OCI-LY7 (cell line): ENCODE results near the gene ARHGEF16. TPM values are rescaled to one million over a fixed set of nuclear protein-coding genes. Genes with fewer than 3 reads are reported as not detected.

ENCODE experiments used
- BruUV-seq: library from RNA; stranded (reverse); fragments of 400-500 nt; replicated peaks from 2 replicates; lab custom pipeline; 2021; lab: Mats Ljungman, UMichigan
- CTCF ChIA-PET: fragments of 300-600 bp; sonication (Branson Sonifier 250); formaldehyde crosslinking; loops from one replicate; lab custom pipeline; 2022; ENCODE audit warnings: antibody characterized with exemption; ENCODE audit not compliant: unreplicated experiment; lab: Charles Lee
- POLR2A ChIA-PET: fragments of 300-600 bp; sonication (Branson Sonifier 250); formaldehyde crosslinking; loops from one replicate; lab custom pipeline; 2022; ENCODE audit warnings: antibody characterized with exemption; lab: Charles Lee
- DNase-seq: peaks from one replicate; pipeline ENCODE4 v3.0.0-alpha.2; 2015; ENCODE audit warnings: low spot score
- H2AFZ ChIP-seq: fragments of 200-600 bp; sonication (generic), shearing (Covaris generic); 2 replicates; pipeline ENCODE4 v1.6.1; 2014; ENCODE audit warnings: mild to moderate bottlenecking, antibody characterized with exemption, low read length, moderate library complexity
- H3K27ac ChIP-seq: fragments of 200-600 bp; sonication (generic); 2 replicates; pipeline ENCODE4 v1.5.1; 2014; ENCODE audit warnings: mixed run types, low read depth, mild to moderate bottlenecking, moderate library complexity, low read length, inconsistent platforms; ENCODE audit not compliant: poor library complexity, severe bottlenecking
- H3K36me3 ChIP-seq: fragments of 200-600 bp; sonication (generic); 2 replicates; pipeline ENCODE4 v1.6.1; 2014; ENCODE audit warnings: mild to moderate bottlenecking, antibody characterized with exemption, low read length, moderate library complexity, mixed read lengths; ENCODE audit not compliant: insufficient read depth
- H3K4me1 ChIP-seq: fragments of 200-600 bp; sonication (generic); 2 replicates; pipeline ENCODE4 v1.5.1; 2014; ENCODE audit warnings: mild to moderate bottlenecking, low read length; ENCODE audit not compliant: insufficient read depth, poor library complexity, severe bottlenecking
- H3K4me2 ChIP-seq: fragments of 200-600 bp; sonication (generic); 2 replicates; pipeline ENCODE4 v1.6.1; 2014; ENCODE audit warnings: mild to moderate bottlenecking, low read length
- H3K4me3 ChIP-seq: fragments of 200-600 bp; sonication (generic); 2 replicates; pipeline ENCODE4 v1.5.1; 2014; ENCODE audit warnings: mild to moderate bottlenecking, low read depth, low read length; ENCODE audit not compliant: poor library complexity, severe bottlenecking
- H3K79me2 ChIP-seq: fragments of 200-600 bp; sonication (generic); 2 replicates; pipeline ENCODE4 v1.6.1; 2016; ENCODE audit warnings: low read depth, mild to moderate bottlenecking, low read length, moderate library complexity, mixed read lengths; ENCODE audit not compliant: insufficient read depth
- H3K9me2 ChIP-seq: fragments of 200-600 bp; sonication (generic); 2 replicates; pipeline ENCODE4 v1.6.1; 2016; ENCODE audit warnings: mild to moderate bottlenecking, low read length, mixed read lengths; ENCODE audit not compliant: insufficient read depth
- H3K9me3 ChIP-seq: fragments of 200-600 bp; sonication (generic); 2 replicates; pipeline ENCODE4 v1.6.1; 2014; ENCODE audit warnings: mild to moderate bottlenecking, mixed run types, low read length, mixed read lengths
- H4K20me1 ChIP-seq: fragments of 200-600 bp; sonication (generic); 2 replicates; pipeline ENCODE4 v1.6.1; 2014; ENCODE audit warnings: mild to moderate bottlenecking, antibody characterized with exemption, low read length, moderate library complexity, mixed read lengths; ENCODE audit not compliant: insufficient read depth
- CTCF ChIP-seq: fragments of 200-600 bp; sonication (generic); conservative IDR thresholded peaks from 2 replicates; pipeline ENCODE4 v1.5.1; 2014; ENCODE audit warnings: mild to moderate bottlenecking, antibody characterized with exemption, low read length, moderate library complexity, mixed read lengths
- EZH2phosphoT487 ChIP-seq: fragments of 200-600 bp; sonication (generic); IDR thresholded peaks from 2 replicates; pipeline ENCODE4 v1.6.1; 2018; ENCODE audit warnings: low read depth, borderline replicate concordance, mild to moderate bottlenecking, mixed run types, antibody characterized with exemption, low read length, moderate library complexity, mixed read lengths
- intact Hi-C: fragments of 100-400 bp; cut with micrococcal nuclease; formaldehyde crosslinking; loops from one replicate; pipeline ENCODE4 v1.10.0; 2022; ENCODE audit not compliant: unreplicated experiment
- total RNA-seq, 2 experiments: library from RNA; depleted of rRNA in 1 of 2; stranded (reverse); fragments of >200 nt in 1 of 2; shearing (Covaris generic) in 1 of 2; gene quantifications; 2 replicates each; pipeline ENCODE4 v1.2.3, GENCODE V29; 2014 to 2022

ARHGEF16 gene
- total RNA-seq, 2 experiments from 2014 or later: not detected

GRCh38 chr1:3488432-3488831, 34.0 kb downstream of the ARHGEF16 start:
- CTCF ChIA-PET: no interaction called here

DNA sequence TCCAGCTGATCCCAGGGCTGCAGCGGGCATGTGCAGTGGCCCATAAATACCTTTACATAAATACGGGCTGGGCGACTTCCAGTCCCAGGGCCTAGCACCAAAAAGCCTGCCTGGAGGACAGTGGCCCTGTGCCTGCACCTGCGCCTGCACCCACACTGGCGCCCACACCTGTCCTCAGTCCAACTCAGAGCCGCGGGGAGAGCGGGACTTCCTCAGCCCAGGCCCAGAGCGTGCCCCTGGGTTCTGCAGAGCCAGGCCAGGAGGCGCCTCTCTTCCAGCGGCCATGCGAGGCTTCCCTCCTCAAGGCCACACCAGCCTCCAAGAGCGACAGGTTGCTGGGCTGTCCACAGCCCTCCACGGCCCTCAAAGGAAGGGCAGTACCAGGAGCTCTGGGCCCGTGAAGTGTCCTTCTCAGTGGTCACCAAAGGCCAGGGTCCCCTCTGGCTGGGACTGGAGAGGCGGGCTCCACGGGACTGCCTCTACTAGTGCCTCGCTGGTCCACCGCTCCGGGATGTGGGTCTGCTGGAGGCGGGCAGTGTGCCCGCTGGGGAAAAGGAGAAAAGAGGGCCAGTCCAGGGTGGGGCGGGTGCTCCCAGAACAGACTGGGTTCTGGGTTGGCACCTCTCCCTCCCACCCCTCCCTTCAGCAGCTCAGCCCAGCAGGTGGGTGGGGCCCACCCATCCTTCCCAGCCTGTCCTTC, 35.7 kb downstream of the ARHGEF16 start:
- no peaks in the 10 kb centered on the region for H3K9me3 ChIP-seq
- no peak overlapping the region for H2AFZ ChIP-seq
- H3K9me2 ChIP-seq: no peaks in the 10 kb centered on the region
- intact Hi-C loops: loop anchor here (2.0 to 10.0 kb wide), 2 partner anchors 75 to 235 kb away; no protein-coding TSS in a partner anchor
- no peak for TF ChIP-seq CTCF
- no peak for DNase-seq
- no peak overlapping the region for H3K27ac ChIP-seq
- H3K4me2 ChIP-seq: no peak overlapping the region
- no TSS peak for BruUV-seq
- CTCF ChIA-PET: interaction anchor here (0.6 kb wide), 2 partner anchors 15 to 593 kb away, joined by 3 to 5 read pairs; no protein-coding TSS in a partner anchor
- H3K79me2 ChIP-seq: no peaks in the 10 kb centered on the region
- no peak overlapping the region for H3K4me3 ChIP-seq
- no peaks in the 10 kb centered on the region for H3K36me3 ChIP-seq
- no peaks in the 10 kb centered on the region for H3K4me1 ChIP-seq
- POLR2A ChIA-PET: interaction anchor here (0.6 kb wide), 1 partner anchor 525 kb away, joined by 4 read pairs; no protein-coding TSS in a partner anchor
- H4K20me1 ChIP-seq: no peaks in the 10 kb centered on the region

More at GRCh38 chr1:3488432-3488831, 34.0 kb downstream of the ARHGEF16 start:
- Histone ChIP-seq H3K9me2 (no peaks in the 10 kb centered on the region), H3K4me2 (no peak overlapping the region), H2AFZ (no peak overlapping the region), H3K36me3 (no peaks in the 10 kb centered on the region), H3K4me1 (no peaks in the 10 kb centered on the region), H3K4me3 (no peak overlapping the region), H3K9me3 (no peaks in the 10 kb centered on the region), H3K27ac (no peak overlapping the region), H4K20me1 (no peaks in the 10 kb centered on the region), H3K79me2 (no peaks in the 10 kb centered on the region)
- POLR2A ChIA-PET: no interaction called here
- no peak for DNase-seq
- intact Hi-C loops: no loop called here
- BruUV-seq: no TSS peak
- no peak for TF ChIP-seq CTCF
- TF ChIP-seq EZH2phosphoT487: no peak
